GM21619 (cell line): ENCODE results near the gene MAPRE2.
A peak's percentile ranks its signal among the peaks of the same experiment; 100 is the strongest.
"Not testable (repeated sequence)": the region's sequence is repeated elsewhere in the genome, so short reads cannot be mapped to it uniquely, and the experiment has no call there.

Experiments
- ATAC-seq: cut with Tn5 transposase; IDR thresholded peaks from one replicate; pipeline ENCODE4 v1.9.1; 2021; ENCODE audit not compliant: unreplicated experiment

The MAPRE2 gene

DNA sequence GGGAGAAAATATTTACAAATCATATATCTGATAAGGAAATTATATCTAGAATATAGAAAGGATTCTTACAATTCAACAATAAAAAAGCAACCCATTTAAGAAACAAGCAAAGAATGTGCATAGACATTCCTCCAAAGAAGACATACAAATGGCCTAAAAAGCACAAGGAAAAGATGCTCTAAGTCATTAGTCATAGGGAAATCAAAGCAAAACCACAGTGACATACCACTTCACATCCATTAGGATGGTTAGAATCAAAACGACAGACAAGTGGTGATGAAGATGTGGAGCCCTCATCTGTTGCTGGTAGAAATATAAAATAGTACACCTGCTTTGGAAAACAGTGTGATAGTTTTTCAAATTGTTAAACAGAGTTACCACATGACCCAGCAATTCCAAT, 48.2 kb downstream of the MAPRE2 start:
- ATAC-seq = no peak

DNA sequence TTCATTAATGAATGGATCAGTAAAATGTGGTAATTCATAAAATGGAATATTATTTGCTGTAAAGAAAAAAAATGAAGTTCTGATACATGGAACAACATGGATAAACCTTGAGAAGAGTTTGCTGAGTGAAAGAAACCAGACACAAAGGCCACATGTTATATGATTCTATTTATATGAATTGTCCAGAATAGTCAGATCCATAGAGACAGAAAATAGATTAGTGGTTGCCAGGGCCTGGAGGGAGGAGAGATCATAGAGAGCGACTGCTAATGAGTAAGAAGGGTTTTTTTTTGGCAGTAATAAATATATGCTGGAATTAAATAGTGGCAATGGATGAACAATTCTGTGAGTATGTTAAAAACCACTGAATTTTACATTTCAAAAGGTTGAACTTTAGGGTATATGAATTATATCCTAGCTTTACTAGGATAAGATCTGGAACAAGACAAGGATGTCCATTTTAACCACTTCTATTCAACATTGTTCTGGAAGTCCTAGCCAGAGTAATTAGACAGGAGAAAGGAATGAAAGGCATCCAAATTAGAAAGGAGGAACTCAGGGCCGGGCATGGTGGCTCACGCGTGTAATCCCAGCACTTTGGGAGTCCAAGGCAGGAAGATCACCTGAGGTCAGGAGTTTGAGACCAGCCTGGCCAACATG, 48.8 kb downstream of the MAPRE2 start:
- no peak for ATAC-seq

DNA sequence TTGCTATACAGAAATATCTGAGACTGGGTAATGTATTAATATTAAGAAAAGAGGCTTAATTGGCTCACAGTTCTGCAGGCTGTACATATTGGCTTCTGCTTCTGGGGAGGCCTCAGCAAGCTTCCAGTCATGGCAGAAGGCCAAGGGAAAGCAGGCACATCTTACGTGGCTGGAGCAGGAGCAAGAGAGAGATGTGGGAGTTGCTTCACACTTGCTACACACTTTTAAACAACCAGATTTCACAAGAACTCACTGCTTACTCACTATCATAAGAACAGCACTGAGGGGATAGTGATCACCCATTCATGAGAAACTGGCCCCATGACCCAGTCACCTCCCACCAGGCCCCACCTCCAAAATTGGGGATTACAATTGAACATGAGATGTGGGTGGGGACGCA, 50.6 kb downstream of the MAPRE2 start:
- no peak for ATAC-seq

DNA sequence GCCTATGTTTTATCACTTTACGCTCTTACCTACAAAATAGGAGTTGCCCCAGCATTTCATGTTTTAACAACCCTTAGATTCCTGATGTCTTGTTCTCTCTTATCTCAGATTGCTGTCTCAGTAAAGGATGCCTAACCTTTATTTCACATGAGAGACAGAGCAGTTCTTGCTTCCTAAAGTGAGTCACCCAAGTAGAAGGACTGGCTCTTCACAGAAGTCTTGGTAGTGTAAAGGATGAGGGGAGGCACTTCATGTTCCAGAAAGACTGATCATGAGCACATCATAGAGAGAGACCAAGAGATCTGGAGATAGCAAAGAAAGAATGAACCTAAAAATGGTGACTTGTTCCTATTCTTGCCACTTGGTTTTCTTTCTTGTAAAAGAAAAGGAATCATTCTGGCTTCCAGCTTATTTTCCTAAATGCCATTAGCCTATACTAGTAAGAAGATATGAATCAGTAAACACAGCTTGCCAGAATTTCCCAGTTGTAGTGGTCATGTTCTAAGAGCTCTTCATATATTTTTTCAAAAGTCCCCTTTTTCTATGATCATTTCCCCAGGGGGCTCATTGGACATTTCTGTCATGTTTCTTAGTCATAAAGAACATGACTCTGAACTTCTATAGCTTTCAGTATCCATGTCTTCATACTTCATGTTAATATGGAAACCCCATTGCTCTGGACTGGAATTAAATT, 54.9 kb downstream of the MAPRE2 start:
- ATAC-seq = peak; percentile 85

DNA sequence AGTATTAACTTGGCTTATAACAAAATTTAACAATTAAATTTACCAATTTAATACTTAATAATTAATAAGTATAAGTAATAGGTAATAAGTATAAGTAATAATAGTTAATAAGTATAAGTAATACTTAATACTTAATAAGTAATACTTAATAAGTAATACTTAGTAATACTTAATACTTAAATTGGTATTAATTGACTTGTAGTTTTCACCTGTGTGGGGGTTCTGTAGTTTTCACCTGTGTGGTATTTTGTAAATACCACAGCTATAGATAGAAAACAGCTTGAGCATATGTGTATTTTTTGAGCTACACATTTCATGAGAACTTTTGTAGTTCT, 55.4 kb downstream of the MAPRE2 start:
- ATAC-seq = no peak

DNA sequence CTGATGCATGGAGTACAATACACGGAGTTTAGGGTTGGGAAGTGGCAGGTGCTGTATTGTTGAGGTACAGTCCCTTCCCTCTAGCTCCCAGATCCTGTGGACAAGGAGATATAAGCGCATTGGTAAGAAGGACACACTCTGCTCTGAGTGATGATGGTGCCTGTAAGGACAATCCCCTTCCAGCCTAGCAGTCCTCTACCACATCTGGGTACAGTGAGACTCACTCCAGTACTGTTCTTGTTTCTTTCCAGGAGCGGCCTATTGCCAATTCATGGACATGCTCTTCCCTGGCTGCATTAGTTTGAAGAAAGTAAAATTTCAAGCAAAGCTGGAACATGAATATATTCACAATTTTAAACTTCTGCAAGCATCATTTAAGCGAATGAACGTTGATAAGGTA, 56.0 kb downstream of the MAPRE2 start:
- ATAC-seq = no peak

DNA sequence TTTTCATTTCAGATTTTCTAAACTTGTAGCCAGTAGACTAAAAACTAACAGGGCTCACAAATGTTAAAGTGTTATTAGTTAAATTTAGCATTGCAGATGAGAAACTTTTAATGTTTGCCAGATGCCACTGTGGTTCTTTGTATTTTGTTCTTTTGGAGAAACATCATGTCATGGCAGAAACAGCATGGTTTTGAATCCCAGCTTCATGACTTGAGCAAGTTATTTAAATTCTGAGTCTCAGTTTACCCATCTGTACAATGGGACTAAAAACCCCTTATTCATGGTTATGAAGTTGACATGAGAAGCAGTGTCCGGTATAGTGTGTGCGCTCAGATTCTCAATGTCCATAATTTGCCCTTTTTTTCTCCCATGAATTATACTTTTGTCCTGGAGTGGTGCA, 56.5 kb downstream of the MAPRE2 start:
- no peak for ATAC-seq

DNA sequence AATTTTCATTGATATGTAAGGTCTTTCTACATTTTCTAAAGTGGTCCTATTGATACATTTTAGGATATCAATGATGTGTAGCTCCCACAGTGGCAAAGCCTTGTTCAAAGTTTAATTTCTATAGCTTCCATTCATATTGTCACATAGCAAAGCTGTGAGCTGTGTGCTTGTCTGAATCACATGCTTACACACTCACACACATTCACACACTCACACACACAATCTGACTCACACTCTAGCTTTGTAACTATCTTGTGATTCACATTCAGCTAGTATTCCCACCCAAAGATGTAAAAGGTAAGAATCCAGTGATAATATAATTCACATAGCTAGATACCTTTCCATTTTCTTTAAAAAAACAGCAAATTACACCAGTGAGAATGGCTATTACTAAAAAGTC, 58.7 kb downstream of the MAPRE2 start:
- no peak for ATAC-seq

DNA sequence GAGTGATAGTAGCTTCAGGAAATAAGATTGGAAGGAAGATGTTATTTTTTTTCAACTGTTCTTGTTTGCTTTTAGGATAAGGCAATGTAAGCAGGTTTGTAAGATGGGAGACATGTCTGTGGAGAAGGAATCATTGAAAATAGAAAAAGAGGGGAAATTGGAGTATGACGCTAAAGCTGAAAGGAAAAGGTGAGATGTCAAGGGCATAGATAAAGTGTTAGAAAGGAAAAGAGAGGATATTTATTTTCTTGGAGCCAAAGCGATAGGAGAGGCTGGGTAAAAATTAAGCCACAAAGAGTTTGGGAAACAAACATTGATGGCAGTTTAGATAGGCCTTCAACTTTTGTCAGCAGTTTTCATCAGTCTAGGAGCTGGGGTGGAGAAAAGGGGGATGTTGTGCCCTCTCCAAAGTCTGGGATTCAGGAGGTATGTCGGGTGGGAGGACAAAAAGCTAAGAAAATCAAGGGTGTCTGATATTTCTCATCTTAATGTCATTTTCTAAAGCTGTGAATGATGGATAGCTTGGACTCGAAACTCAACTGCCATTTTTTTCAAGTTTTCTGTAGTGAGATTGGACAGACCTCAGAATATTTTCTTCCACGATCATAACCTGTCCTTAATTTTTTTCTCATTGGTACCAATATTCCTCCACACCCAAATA, 63.3 kb downstream of the MAPRE2 start:
- no peak for ATAC-seq

DNA sequence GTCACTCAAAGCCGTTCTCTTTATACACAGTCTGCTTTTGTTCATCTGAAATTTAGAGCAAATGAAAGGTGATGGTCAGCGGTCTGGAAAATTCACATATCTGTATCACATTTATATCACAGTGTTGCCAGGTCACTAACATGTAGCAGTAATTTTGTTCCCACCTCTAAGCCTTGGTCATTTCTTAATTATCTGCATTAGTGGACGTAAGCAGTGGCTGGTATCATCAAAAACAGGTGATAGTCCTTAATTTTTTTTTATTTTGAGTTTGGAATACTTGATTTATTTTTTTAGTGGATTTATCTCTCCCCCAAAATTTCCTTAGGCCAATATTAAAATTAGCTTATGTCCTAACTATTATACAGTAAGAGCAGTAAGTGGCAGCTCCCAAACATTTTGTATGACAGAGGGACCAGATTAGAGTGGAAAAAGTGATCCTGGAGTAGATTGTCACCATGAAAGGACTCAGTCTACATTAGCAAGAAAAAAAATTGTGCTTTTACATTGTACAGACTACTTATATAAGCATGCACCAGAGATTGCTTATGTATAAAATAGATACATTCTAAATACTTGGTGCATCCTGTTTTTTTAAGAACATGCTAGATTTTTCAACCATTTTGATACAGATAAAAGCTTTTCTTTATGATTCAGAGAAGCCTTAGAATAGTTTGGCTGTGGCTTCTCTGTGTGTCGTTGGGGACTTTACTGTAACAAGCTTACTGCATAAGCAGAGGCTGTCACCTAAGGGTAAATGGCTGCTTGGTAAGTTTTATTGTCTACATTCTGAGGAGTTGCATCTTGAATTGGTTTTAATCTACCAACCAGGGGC, 65.0 kb downstream of the MAPRE2 start:
- no peak for ATAC-seq

DNA sequence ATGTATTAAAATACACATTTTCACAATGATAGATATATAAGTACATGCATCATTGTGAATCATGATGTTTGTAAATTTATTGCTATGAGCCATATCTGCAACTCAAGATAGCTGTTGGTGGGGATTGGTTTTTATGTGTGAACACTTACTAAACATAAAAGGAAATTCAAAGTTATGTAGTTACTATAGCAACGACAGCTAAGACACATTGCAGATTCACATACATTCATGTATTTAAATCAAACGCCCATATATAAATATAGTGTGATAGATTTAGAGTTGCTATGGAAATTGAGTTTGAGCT, 65.6 kb downstream of the MAPRE2 start:
- ATAC-seq = no peak

DNA sequence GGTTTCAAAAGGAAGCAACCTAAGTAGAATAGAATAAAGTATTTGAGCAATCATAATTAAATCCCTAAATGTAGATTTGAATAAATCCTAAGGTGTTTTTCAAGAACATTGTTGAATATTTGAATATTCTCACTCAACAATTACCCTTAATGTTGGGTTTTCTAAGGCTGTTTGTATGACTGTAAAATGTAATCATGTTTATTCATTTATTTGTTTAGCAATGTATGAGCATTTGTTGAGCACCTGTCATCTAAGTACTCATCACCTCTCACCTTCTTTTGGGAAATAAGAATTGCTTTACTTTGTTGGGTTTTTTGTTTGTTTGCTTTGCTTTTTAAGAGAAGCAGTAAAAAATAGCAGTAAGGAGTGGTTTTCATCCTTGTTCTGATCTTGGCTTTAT, 66.0 kb downstream of the MAPRE2 start:
- no peak for ATAC-seq

DNA sequence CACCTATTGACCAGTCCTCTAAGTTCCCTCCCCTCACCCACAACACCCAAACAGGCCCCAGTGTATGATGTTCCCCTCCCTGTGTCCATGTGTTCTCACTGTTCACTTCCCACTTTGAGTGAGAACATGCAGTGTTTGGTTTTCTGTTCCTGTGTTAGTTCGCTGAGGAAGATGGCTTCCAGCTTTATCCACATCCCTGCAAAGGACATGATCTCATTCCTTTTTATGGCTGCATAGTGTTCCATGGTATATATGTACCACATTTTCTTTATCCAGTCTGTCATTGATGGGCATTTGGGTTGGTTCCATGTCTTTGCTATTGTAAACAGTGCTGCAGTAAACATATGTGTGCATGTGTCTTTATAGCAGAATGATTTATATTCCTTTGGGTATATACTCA, 66.9 kb downstream of the MAPRE2 start:
- not testable (repeated sequence) for ATAC-seq

DNA sequence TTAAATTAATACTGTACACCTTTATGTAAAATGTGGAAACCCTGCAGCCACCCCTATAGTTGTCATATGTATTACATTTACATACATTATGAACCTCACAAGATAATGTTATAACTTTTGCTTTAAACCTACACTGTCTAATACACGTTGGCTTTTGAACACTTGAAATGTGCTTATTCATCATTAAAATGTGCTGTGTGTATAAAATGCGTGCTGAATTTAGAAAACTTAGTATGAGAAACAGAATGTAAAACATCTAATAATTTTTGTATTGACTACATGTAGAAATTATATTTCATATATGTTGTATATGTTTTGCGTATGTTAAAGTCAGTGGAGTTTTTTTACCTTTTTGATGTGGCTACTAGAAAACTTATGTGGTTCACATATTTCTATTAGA, 68.8 kb downstream of the MAPRE2 start:
- ATAC-seq = no peak

DNA sequence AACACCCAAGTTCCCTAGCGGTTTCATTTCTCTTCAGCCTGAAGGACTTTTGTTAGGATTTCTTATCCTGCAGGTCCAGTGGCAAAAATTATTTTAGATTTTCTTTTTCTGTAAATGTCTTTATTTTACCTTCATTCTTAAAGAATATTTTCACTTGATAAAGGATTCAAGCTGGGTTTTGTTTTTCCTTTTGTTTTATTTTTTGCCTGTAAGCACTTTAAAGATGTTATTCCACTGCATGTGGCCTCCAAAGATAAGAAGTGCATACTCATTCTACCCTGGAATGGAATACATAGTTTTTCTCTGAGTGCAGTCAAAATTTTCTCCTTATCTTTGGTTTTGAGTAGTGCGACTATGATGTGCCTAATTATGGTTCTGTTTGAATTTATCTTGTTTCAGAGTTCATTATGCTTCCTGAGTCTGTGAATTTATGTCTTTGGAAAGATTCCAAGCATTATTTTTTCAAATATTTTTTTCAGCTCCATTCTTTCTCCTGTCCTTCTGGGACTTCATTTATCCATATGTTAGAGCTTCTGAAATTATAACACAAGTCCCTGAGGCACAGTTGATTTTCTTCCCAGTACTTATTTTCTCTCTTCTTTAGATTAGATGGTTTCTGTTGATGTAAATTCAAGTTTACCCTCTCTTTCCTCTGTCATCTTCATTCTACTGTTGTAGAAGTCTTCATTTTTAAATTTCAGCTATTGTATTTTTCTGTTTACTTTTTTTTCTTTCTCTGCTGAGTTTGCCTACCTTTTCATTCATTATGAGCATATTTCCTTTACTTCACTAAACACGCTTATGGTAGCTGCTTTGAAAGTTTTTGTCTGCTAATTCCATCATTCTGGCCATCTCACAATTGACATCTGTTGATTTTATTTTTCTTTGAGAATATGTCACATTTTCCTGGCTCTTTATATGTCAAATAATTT, 69.6 kb downstream of the MAPRE2 start:
- ATAC-seq = no peak

DNA sequence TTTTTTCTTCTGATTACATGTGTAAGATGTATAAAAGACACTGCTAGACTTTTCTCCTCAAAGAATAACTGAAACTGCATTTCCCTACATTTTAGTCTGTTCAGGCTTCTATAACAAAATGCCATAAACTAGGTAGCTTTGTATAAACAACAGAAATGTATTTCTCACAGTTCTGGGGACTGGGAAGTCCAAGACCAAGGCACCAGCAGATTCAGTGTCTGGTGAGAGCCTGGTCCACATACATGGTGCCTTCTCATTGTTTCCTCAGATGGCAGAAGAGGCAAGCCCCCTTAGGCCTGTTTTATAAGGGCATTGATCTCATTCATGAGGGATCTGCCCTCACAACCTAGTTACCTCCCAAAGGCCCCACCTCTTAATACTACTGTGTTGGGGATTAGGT, 71.5 kb downstream of the MAPRE2 start:
- ATAC-seq = no peak

DNA sequence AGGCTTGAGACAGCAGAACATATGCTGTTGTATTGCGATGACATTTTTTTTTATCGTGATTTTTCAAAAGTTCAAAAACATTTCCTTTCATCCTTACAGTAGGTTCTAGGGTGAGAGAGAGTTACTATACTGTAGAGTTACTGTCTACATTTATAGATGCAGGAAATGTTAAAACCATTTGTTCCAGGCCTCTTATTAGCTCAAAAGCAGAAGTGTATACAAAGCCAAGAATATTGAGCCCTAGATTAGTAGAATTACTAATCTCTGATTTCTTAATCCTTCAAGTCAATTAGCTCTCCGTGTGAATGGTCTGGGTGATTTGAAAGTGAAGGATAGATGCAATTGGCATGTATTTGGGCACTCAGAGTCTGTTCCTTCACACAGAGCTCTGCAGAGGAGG, 73.1 kb downstream of the MAPRE2 start:
- no peak for ATAC-seq

DNA sequence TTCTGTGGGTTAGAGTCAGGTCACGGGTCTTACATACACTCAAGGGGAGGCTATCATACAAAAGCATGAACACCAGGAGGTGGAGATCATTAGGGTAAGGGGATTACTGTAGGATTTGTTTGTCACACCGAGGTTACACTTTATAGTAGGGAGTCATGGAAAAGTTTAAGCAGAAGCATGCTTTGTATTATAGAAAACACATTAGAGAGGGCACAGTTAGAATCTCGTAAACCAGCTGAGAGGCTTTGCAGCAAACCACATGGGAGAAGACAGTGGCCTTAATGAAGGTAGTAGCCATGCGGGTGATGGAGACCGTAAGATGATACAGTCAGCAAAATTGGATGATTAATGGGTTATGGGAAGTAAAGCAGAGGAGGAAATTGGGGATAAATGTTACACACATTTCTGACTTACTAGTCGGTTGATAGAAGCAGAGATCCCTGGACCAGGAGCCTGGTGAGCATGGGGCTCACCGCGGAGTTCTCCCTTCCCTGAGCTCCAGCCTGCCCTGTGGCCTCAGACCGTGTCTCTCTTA, 75.6 kb downstream of the MAPRE2 start:
- no peak for ATAC-seq

DNA sequence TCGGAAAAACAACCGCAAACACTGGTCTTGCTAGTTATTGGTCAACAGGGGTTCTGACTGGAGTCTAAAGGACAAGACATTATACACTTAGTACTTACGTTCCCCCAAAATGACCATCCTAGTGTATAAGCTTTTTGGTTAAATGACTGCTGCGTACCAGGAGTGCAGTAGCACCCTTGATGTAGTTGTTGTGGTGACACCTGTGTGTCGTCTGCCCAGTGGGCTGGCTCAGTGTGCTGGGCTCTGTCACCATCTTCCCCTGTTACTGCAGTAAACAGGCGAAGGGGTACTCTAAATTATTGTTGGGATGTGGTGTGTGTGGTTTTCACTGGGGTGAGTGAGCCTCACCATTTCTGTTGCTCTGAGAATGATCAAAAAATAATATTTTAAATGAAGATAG, 76.2 kb downstream of the MAPRE2 start:
- no peak for ATAC-seq

DNA sequence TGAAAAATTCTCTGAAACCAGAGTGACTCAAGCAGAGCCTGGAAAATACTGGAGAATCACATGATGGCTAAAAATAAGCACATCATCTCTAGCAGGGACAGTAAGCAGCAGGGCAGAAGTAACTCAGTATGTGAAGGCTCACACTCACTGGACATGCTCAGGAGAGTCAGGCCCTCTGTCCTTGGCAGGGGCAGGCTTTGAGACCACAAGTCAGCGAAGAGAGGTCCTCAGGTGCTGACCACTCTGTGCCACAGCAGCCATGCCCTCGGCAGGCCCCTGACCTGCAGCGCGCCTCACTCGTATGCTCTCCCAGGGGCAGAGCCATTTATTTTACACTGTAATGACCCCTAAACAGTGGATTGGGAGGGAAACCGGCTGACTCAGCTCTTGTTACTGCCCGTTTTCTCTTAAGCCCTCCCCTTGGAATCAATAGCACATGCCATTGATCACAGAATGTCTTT, 76.8 kb downstream of the MAPRE2 start:
- ATAC-seq = no peak
